Stimulated activated CD8-positive, alpha-beta memory T cell treated with anti-CD3 and anti-CD28 coated beads, Interleukin-15, amount 100 ng/mL, for 1 hour (primary cell): ENCODE results near the gene KCNC3.
A peak's percentile ranks its signal among the peaks of the same experiment; 100 is the strongest.

Experiments
- DNase-seq: peaks from one replicate; pipeline ENCODE4 v3.0.0-alpha.2; 2020; ENCODE audit warnings: low read depth

KCNC3 gene

DNA sequence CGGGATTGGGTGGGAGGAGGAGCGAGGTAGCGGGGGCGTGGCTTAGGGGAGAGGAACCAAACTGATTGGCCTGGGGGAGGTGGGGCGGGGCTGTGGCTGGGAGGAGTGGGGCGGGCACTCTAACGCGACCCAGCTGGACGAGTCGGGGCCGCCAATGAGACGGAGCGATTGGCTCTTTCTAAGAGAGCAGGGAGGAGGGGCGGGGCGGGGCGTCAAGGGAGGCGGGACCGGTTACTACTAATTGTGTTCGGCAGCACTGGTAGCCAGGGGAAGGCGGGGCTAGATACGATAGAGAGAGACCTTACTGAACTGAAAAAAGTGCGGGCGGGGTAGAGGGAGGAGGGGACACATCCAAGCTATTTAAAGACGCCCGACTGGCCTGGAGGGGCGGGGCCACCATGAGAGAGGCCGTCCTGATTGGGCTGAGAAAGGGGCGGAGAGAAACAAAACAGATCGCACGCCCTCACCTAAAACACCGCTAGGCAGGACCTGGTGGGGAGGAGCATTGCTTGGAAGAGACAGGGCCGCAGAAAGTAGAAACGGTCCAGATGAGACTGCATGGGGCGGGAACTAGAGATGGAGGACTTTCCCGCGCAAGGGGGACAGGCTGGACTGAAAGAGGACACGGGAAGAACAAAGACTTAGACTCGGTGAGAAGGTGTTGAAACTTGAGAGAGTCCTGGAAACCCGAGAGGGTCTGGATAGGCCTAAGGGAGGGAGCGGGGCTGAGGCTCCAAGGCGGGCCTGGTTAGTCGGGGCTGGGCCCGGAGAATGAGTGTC lies at the start of gene KCNC3:
Gene KCNC3 (minus strand): TSS at position 232 of the 780 bp plus-strand sequence. CDS start 295 bp downstream, outside the sequence.
- peak; percentile 84 for DNase-seq

DNA sequence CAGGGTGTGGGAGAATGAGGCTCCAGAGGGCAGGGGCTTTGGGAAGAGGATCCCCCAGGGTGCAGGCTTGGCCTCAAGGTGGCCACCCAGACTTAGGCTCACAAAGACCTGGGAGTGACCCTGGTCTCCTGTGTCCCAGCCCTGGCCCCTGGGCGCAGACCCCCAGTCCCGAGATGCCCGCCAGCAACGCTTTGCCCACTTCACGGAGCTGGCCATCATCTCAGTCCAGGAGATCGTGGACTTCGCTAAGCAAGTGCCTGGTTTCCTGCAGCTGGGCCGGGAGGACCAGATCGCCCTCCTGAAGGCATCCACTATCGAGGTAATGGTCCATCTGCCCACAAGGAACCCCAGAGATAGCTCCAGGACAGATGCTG lies 49.7 kb upstream of the KCNC3 start:
- no peak for DNase-seq

DNA sequence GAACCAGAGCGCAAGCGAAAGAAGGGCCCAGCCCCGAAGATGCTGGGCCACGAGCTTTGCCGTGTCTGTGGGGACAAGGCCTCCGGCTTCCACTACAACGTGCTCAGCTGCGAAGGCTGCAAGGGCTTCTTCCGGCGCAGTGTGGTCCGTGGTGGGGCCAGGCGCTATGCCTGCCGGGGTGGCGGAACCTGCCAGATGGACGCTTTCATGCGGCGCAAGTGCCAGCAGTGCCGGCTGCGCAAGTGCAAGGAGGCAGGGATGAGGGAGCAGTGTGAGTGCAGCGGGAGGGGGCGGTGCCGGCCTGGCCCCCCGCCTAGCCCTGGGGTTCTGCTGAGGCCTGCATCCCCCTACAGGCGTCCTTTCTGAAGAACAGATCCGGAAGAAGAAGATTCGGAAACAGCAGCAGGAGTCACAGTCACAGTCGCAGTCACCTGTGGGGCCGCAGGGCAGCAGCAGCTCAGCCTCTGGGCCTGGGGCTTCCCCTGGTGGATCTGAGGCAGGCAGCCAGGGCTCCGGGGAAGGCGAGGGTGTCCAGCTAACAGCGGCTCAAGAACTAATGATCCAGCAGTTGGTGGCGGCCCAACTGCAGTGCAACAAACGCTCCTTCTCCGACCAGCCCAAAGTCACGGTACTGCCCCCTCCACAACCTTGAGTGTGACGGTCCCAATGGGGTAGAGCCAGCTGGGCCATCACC lies 49.1 kb upstream of the KCNC3 start:
- DNase-seq, result no peak

DNA sequence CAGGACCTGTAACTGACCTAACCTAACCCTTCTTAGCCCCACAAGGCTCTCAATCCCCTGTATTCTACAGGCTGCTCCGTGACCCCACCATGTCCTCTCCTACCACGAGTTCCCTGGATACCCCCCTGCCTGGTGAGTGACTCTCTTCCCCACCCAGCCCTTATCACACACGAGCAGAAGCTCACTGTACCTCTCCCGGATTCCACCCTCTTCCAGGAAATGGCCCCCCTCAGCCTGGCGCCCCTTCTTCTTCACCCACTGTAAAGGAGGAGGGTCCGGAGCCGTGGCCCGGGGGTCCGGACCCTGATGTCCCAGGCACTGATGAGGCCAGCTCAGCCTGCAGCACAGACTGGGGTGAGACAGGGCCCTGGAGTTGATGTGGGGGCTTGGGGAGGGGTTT lies 48.3 kb upstream of the KCNC3 start:
- no peak for DNase-seq

DNA sequence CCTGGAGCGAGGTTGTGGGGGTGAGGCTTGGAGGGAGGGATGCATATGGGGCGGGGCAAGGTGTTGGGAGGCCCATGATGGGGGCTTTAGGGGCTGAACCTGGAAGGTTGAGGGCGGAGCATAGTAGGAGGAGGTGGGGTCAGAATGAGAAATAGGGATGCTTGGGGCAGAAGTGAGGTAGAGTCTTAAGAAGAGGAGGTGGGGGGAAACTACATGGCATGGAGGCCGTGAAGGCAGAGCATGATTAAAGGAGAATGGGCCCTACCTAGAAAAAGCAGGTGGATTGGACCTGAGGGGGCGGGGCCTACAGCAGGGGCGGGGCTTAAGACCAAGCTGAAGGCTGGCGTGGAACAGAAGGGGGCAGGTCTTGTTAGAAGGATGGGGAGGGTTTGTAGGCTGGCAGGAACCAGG lies 47.9 kb upstream of the KCNC3 start:
- no peak for DNase-seq

DNA sequence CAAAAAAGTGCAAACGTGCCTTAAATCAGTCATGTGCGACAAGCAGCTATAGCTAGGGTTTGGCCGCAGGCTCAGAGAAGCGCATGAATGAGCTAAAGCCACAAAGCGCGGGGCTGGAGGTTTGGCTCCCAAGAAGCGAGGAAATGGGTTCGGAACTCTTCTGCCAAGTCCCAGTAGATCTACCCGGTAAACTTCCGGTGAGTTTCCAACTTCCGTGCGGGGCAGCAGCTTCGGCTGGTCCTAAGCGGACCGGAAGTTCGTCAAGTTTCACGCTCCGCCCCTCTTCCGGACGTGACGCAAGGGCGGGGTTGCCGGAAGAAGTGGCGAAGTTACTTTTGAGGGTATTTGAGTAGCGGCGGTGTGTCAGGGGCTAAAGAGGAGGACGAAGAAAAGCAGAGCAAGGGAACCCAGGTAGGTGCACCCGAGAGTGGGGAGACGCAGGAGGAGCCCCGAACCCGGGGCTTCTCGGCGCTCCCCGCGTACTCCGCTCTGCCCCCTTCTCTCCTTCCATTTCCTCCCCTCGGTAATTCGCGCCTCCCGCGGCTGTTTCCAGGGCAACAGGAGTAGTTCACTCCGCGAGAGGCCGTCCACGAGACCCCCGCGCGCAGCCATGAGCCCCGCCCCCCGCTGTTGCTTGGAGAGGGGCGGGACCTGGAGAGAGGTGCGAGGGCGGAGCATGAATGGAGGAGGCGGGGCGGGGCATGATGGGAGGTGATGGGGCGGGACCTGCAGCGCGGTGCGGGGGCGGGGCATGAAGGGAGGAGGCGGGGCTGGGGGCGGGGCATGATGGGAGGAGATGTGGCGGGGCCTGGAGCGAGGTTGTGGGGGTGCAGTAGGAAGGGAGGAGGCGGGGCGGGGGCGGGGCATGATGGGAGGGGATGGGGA lies 47.2 kb upstream of the KCNC3 start, which contains the start of gene NR1H2:
Gene NR1H2 (plus strand): TSS at position 292 of the 885 bp plus-strand sequence. CDS start 1,149 bp downstream, outside the sequence.
- DNase-seq, result peak; percentile 90

DNA sequence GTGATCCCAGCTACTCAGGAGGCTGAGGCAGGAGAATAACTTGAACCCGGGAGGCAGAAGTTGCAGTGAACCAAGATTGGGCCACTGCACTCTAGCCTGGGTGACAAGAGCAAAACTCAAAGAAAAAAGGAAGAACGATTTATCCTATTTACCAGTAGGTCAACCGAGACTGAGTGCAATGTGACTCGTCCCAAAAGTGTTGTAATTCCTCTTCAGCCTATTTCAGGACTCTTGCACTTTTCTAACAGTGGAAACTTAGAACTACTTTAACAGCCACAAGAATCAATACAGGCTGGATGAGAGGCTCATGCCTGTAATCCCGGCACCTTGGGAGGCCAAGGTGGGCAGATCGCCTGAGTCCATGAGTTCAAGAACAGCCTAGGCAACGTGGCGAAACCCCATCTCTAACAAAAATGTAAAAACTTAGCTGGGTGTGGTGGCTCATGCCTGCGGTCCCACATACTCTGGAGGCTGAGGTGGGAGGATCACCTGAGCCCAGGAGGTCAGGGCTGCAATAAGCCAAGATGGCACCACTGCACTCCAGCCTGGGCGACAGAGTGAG lies 42.8 kb upstream of the KCNC3 start:
- DNase-seq, result no peak

DNA sequence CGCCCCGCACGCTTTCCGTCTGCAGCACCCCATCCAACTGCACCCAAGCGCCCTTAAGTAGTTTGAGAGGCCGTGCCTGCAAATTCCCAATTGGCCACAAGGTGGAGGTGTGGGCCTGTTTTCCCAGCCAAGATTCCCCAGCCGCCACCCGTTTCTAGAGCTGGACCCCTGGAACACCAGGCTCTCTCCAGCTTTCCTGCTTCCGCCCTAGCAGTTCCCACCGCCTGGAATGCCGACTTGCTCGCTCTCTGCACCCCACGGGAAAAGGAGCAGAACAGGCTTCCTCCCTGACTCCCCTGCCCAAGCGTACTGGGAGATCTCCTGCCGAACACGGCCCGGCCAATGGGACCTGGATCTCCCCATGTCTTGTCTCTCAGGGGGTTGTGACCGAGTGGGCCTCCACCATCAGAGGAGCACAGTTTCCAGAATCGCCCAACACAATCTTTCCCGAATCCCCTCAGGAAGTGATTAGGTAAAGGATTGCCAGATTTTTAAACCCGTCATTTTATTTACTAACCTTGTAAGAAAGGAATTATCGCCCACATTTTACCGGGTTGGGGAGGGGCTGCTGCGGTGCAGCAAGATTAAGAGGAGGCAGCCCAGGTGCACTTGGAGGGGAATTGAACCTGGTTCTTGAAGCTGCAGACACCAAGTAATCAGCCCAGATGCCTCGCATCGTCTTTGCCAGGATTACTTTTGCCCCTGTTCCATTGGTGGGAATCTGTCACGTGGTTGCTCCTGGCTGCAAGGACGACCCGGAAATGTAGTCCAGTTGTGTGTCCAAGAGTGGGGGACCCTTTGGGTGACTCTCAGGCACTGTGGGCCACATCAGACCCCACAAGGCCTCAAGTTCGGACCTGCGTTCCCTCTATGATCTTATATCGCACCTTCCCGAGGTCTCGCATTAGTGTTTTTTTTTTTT lies 39.7 kb upstream of the KCNC3 start:
- DNase-seq, result peak; percentile 75

DNA sequence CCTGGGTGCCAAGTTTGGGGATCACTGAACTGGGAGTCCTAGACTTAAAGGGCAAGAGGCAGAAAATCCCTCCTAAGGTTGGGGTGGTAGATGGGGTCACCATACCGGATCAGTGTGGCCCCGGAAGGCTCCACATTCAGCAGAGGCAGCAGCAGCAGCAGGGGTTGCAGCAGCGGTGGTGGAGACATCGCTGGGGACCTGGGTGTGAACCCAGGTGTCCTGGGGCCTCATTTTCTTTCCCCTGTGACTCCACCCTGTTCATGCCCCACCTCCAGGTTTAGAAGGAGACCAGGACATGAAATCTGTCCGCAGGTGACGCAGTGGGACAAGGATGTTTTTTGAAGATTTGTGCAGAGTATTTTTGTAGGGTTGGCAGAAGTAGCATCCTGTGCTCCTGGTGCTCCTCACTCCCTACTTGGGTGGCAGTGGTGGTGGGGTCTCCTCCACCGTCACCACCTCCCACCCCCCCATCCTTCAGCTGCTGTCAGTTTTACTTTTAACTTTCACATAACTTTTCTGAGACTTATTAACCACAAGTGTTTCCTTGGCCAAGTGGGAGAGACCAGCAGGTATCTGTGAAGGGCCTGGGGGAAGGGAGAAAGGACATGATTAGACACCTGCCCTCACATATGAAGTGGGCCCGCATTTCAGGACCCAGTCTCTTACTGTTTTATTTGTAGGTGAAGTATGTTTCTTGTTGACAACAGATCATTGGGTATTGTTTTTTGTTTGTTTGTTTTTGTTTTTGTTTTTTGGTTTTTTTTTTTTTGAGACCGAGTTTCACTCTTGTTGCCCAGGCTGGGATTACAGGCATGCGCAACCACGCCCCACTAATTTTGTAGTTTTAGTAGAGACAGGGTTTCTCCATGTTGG lies 36.5 kb upstream of the KCNC3 start, which contains the start of gene NAPSA:
Gene NAPSA (minus strand): TSS at position 206 of the 873 bp plus-strand sequence. CDS start 18 bp downstream, at position 188.
- no peak for DNase-seq

DNA sequence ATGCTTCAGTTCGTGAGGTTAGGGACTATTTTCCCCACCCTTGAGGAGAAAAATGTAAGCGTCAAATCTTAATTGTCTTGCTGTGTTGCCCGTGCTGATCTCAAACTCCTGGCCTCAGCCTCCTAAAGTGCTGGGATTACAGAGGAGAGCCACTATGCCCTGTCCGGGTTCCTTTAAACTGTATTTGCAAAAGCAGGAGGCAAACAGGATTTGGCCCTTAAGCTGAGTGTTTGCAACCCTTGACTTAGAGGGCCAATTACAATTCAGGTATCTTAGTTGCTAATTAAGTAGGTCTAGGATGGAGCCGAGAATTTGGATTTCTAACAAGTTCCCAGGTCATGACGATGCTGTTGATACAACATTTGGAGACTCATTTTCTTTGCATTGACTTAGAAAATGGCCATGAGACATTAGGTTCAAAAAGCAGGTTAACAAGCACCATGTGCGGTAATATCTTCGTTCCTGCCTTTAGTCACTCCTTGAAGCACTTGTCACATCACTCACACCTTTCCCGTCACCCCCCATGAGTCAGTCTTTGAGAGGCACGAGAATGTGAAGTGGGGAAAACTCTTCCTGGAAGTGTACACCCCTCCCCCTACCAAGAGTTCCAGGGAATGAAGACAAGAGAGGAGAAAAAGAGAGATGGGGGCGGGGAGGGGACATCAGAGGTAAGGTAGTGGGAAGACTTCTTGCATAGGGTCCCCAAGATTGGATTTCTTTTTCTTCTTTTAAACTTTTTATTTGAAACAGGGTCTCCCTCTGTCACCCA lies 33.7 kb upstream of the KCNC3 start:
- DNase-seq, result no peak

DNA sequence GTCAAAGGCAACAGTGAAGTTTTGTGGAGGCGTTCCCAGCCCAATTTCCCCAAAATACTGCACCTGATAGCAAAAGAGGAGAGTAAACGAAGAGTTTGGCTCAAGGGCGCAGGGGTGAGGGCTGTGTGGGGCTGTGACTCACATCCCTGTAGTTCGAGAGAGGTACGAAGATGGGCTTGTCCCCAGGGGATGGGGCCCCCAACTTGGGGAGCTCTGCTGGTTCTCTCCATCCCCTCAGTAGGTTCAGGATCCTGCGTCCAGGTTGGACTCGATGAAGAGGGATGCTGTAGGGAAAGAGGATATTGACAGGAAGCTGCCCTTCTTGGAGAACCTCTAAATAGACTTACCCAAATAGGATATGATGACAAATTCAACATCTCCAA lies 32.8 kb upstream of the KCNC3 start:
- no peak for DNase-seq

DNA sequence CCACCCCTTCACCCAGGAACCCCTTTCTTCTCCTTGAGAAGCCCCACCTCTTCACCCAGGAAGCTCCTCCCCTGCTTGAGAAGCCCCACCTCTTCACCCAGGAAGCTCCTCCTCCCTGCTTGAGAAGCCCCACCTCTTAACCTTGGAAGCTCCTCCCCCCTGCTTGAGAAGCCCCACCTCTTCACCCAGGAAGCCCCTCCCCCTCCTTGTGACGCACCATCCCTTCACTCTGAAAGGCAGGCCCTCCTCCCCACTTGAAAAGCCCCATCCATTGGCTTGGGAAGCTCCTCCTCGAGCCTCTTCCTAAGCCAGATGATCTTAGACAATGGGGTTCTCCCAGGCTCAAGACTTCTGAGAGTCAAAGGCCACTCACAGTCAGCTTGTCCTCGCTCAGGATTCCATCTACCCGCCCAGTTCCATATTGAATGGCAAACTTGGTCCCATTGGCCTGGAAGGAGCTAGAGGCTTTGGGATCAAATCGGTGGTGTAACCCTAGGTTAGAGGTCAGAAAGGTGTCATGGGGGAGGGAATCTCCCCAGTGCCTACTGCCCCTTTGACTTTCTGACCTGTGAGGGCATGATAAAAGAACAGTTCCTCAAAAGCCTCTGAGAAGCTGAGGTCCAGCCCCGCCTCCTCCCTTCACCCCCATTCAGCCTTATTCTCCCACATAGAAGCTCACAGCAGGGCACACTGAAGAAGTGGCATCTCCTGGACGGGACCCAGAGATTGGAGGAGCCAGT lies 32.3 kb upstream of the KCNC3 start:
- DNase-seq, result no peak

DNA sequence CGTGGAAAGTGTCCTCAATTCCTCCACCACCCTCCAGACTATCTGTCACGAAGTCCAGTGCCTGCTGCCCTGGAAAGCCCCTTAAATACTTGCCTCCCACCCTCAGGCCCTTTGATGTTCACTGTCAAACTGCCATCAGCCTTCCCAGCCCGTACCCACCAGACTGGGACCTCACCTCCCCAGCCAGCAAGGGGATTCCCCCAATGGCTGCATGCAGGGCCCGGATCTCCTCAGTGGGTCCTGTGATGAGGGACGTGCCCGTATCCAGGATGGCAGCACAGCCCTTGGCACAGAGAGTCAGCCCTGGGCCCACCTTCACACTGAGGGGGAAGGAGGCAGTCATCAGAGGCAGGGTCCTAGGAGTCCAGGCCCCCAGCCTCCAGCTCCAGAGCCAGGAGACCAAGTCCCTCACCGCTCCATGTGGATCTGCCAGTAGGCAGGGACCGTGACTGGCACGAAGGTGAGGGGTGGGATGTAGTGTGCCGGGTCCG lies 30.2 kb upstream of the KCNC3 start:
- DNase-seq, result no peak

DNA sequence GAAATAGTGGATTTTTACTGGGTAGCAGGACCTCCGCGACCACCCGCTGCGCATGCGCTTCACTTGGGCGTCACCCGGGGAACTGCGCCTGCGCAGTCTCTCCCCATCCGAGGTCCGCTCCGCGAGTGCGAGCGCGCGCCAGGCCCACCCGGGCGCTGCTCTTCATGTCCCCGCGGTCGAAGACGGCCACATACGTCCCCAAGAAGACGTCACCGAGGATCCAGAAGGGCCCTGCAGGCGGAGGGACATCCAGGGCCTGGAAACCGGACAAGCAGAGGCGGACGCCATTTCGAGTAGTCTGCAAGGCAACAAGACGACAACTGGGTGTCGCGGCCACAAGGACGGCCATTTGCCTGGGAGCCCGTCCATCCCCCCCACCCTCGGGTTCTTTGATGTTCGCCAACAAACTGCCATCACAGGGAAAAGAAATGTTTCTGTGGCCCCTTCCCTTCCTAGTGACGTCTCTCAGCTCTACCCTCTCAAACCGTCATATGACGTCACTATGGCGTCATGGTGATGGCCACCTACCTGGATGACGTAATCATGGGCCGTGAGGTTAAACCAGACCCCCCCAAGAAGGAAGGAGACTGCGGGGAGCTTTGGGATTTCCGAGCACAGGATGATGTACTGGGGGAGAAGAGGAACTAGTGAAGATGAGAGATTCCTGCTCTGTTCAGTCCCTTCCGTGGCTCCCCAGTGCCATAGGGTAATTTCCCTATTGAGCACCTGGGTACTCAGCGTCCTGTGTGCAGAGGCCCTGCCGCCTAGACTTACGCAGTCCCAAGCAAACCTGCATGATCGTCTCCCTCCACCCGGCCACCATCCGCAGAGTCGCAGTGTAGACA lies 29.5 kb upstream of the KCNC3 start:
- DNase-seq, result peak; percentile 56

DNA sequence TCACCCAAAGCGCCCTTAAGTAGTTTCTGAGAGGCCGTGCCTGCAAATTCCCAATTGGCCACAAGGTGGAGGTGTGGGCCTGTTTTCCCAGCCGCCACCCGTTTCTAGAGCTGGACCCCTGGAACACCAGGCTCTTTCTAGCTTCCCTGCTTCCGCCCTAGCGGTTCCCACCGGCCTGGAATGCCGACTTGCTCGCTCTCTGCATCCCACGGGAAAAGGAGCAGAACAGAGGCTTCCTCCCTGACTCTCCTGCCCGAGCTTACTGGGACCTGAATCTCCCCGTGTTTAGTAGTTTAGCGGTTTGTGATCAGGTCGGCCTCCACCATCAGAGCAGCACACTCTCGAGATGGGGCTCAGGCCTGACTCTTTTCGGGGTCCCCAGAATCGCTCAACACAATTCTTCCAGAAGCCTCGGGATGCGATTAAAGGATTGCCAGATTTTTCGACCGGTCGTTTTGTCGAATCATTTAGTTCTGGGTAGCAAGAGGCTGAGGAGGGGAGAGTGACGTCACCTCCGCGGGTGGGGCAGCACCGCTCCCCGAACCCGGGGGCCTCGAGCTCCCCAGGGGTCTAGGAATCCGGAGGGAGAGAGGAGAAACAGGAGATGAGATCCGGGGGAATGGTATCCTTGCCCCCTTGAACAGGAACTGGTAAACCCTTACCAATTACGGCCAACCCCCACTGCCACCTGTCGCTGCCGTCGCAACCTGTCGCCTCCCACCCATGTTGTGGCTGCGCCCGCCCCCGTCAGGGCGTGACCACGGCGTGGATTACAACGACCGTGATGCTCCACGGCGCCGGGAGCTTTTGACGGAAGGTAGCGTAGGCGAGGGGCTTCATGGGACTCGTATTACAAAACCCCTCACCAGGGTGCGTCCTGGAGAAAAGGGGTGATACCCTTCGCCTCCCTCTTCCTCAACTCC lies 28.3 kb upstream of the KCNC3 start:
- peak; percentile 78 for DNase-seq

DNA sequence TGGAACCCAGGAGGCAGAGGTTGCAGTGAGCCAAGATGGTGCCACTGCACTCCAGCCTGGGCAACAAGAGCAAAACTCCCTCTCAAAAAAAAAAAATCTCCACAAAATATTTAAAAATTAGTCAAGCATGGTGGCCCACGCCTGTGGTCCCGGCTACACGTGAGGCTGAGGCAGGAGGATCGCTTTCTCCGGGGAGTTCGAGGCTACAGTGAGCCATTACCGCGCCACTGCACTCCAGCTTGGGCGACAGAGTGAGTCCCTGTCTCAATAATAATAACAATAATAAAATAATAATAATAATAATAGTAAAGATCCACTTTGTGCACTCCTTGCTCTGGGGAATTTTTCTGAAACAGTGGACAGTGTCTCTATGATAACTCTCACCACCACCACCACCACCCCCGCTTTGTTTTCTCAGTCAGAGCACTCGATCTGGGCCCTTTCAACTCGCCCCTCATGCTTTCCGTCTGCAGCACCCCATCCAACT lies 27.6 kb upstream of the KCNC3 start:
- no peak for DNase-seq
